ENCODE results near the gene GPR83.

DNA sequence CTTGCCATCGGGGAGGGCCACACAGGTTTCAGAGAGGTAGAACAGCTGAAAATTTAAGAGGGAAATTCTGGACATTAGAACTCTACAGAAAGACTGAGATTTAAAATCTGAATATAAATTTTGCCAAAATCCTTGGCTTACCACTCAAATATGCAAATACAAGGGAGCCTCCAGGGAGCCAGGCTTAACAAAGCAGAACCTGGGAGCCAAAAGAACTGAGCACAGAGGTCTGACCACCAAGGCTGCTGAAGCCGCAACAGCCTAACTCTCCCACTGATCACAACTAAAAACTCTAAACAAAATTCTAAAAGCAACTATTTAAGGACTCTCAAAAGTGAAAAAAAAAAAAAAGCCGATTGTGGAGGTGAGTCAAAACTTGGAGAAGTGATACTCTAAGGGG, 62.6 kb downstream of the GPR83 start:
- TF ChIP-seq, protein P1, sequence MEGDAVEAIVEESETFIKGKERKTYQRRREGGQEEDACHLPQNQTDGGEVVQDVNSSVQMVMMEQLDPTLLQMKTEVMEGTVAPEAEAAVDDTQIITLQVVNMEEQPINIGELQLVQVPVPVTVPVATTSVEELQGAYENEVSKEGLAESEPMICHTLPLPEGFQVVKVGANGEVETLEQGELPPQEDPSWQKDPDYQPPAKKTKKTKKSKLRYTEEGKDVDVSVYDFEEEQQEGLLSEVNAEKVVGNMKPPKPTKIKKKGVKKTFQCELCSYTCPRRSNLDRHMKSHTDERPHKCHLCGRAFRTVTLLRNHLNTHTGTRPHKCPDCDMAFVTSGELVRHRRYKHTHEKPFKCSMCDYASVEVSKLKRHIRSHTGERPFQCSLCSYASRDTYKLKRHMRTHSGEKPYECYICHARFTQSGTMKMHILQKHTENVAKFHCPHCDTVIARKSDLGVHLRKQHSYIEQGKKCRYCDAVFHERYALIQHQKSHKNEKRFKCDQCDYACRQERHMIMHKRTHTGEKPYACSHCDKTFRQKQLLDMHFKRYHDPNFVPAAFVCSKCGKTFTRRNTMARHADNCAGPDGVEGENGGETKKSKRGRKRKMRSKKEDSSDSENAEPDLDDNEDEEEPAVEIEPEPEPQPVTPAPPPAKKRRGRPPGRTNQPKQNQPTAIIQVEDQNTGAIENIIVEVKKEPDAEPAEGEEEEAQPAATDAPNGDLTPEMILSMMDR (IDR thresholded peaks at IDR 0.05; ENCODE audit: poor library complexity, severe bottlenecking), result no peak
- TF ChIP-seq SMC3 (conservative IDR thresholded peaks at IDR 0.05; ENCODE audit: poor library complexity) (no peak), EZH2 (IDR thresholded peaks at IDR 0.05; ENCODE audit: borderline replicate concordance, insufficient read depth, low read length, poor library complexity, severe bottlenecking) (no peak), RAD21 (conservative IDR thresholded peaks at IDR 0.05) (no peak)
- TF ChIP-seq, protein P2, sequence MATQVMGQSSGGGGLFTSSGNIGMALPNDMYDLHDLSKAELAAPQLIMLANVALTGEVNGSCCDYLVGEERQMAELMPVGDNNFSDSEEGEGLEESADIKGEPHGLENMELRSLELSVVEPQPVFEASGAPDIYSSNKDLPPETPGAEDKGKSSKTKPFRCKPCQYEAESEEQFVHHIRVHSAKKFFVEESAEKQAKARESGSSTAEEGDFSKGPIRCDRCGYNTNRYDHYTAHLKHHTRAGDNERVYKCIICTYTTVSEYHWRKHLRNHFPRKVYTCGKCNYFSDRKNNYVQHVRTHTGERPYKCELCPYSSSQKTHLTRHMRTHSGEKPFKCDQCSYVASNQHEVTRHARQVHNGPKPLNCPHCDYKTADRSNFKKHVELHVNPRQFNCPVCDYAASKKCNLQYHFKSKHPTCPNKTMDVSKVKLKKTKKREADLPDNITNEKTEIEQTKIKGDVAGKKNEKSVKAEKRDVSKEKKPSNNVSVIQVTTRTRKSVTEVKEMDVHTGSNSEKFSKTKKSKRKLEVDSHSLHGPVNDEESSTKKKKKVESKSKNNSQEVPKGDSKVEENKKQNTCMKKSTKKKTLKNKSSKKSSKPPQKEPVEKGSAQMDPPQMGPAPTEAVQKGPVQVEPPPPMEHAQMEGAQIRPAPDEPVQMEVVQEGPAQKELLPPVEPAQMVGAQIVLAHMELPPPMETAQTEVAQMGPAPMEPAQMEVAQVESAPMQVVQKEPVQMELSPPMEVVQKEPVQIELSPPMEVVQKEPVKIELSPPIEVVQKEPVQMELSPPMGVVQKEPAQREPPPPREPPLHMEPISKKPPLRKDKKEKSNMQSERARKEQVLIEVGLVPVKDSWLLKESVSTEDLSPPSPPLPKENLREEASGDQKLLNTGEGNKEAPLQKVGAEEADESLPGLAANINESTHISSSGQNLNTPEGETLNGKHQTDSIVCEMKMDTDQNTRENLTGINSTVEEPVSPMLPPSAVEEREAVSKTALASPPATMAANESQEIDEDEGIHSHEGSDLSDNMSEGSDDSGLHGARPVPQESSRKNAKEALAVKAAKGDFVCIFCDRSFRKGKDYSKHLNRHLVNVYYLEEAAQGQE (IDR thresholded peaks at IDR 0.05; ENCODE audit: borderline replicate concordance), result no peak

Data from neural cell (in vitro differentiated cells).